ENCODE results near the gene ZSCAN23. TPM values are rescaled to one million over a fixed set of nuclear protein-coding genes. Genes with fewer than 3 reads are reported as not detected.

Gene ZSCAN23
- total and polyA plus RNA-seq, 9 of the 15 experiments (the other 6 are each of a cell fraction or from before 2014, with no cell fraction given): 0.05 to 0.29 (median 0.21) TPM; not detected in 1

DNA sequence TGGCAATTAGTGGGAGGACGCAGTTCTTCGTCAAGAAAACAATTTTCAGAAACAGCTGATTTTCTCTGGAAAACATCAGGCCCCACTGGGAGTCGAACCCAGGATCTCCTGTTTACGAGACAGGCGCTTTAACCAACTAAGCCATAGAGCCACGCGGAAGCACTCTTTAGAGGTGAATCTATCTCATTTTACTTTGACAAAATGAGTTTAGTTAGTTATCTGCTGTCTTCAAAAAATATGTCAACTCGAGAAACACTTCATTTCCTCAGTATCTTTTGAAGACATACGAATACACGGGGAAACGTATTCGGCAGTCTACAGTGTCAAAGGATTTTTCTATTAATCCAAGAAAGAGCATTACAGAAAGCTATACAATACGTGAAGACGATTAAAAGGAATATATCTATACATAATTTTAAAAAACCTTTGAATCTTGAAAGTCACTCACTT, 45.6 kb upstream of the ZSCAN23 start (continued):
- TF ChIP-seq, protein P1, sequence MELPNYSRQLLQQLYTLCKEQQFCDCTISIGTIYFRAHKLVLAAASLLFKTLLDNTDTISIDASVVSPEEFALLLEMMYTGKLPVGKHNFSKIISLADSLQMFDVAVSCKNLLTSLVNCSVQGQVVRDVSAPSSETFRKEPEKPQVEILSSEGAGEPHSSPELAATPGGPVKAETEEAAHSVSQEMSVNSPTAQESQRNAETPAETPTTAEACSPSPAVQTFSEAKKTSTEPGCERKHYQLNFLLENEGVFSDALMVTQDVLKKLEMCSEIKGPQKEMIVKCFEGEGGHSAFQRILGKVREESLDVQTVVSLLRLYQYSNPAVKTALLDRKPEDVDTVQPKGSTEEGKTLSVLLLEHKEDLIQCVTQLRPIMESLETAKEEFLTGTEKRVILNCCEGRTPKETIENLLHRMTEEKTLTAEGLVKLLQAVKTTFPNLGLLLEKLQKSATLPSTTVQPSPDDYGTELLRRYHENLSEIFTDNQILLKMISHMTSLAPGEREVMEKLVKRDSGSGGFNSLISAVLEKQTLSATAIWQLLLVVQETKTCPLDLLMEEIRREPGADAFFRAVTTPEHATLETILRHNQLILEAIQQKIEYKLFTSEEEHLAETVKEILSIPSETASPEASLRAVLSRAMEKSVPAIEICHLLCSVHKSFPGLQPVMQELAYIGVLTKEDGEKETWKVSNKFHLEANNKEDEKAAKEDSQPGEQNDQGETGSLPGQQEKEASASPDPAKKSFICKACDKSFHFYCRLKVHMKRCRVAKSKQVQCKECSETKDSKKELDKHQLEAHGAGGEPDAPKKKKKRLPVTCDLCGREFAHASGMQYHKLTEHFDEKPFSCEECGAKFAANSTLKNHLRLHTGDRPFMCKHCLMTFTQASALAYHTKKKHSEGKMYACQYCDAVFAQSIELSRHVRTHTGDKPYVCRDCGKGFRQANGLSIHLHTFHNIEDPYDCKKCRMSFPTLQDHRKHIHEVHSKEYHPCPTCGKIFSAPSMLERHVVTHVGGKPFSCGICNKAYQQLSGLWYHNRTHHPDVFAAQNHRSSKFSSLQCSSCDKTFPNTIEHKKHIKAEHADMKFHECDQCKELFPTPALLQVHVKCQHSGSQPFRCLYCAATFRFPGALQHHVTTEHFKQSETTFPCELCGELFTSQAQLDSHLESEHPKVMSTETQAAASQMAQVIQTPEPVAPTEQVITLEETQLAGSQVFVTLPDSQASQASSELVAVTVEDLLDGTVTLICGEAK (IDR thresholded peaks at IDR 0.05): peak; percentile 86
- TF ChIP-seq, protein P1 (CRISPR knock-in tag; IDR thresholded peaks at IDR 0.05): no peak
- TF ChIP-seq ZNF121 (CRISPR knock-in tag; conservative IDR thresholded peaks at IDR 0.05) (no peak), ZNF717 (CRISPR knock-in tag; IDR thresholded peaks at IDR 0.05) (peak; percentile 72; the same call in 1 of the 2 replicates), NR4A1 (CRISPR knock-in tag; IDR thresholded peaks at IDR 0.05) (no peak), NR4A1 (tag; IDR thresholded peaks at IDR 0.05) (peak; percentile 57; the same call in 1 of the 2 replicates), ZBED1 (IDR thresholded peaks at IDR 0.05) (no peak), TBP (optimal IDR thresholded peaks at IDR 0.05; ENCODE audit: low read depth, low read length) (peak; percentile 99), ELF4 (CRISPR knock-in tag; IDR thresholded peaks at IDR 0.05) (0 out of 2 replicates have a peak, but pooled peaks have one; percentile 3), XRCC3 (IDR thresholded peaks at IDR 0.05) (no peak), POLR3G (IDR thresholded peaks at IDR 0.05; ENCODE audit: extremely low read depth, insufficient read length, insufficient replicate concordance) (peak; percentile 79)
- TF ChIP-seq, protein P2, sequence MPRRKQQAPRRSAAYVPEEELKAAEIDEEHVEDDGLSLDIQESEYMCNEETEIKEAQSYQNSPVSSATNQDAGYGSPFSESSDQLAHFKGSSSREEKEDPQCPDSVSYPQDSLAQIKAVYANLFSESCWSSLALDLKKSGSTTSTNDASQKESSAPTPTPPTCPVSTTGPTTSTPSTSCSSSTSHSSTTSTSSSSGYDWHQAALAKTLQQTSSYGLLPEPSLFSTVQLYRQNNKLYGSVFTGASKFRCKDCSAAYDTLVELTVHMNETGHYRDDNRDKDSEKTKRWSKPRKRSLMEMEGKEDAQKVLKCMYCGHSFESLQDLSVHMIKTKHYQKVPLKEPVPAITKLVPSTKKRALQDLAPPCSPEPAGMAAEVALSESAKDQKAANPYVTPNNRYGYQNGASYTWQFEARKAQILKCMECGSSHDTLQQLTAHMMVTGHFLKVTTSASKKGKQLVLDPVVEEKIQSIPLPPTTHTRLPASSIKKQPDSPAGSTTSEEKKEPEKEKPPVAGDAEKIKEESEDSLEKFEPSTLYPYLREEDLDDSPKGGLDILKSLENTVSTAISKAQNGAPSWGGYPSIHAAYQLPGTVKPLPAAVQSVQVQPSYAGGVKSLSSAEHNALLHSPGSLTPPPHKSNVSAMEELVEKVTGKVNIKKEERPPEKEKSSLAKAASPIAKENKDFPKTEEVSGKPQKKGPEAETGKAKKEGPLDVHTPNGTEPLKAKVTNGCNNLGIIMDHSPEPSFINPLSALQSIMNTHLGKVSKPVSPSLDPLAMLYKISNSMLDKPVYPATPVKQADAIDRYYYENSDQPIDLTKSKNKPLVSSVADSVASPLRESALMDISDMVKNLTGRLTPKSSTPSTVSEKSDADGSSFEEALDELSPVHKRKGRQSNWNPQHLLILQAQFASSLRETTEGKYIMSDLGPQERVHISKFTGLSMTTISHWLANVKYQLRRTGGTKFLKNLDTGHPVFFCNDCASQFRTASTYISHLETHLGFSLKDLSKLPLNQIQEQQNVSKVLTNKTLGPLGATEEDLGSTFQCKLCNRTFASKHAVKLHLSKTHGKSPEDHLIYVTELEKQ (CRISPR knock-in tag; IDR thresholded peaks at IDR 0.05): no peak
- TF ChIP-seq, protein P3, sequence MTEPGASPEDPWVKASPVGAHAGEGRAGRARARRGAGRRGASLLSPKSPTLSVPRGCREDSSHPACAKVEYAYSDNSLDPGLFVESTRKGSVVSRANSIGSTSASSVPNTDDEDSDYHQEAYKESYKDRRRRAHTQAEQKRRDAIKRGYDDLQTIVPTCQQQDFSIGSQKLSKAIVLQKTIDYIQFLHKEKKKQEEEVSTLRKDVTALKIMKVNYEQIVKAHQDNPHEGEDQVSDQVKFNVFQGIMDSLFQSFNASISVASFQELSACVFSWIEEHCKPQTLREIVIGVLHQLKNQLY (CRISPR knock-in tag; conservative IDR thresholded peaks at IDR 0.05): 0 out of 4 replicates have a peak, but pooled peaks of 1 of the 2 experiments have one; percentile 9
- TF ChIP-seq, protein P4, sequence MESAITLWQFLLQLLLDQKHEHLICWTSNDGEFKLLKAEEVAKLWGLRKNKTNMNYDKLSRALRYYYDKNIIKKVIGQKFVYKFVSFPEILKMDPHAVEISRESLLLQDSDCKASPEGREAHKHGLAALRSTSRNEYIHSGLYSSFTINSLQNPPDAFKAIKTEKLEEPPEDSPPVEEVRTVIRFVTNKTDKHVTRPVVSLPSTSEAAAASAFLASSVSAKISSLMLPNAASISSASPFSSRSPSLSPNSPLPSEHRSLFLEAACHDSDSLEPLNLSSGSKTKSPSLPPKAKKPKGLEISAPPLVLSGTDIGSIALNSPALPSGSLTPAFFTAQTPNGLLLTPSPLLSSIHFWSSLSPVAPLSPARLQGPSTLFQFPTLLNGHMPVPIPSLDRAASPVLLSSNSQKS (CRISPR knock-in tag; IDR thresholded peaks at IDR 0.05): no peak
